HG03159 (cell line): ENCODE results near the gene DESI2.
"Not testable (repeated sequence)": the region's sequence is repeated elsewhere in the genome, so short reads cannot be mapped to it uniquely, and the experiment has no call there.

ENCODE experiments used
- ATAC-seq: cut with Tn5 transposase; IDR thresholded peaks from one replicate; pipeline ENCODE4 v1.9.1; 2021; ENCODE audit warnings: mild to moderate bottlenecking, moderate library complexity; ENCODE audit not compliant: unreplicated experiment

The DESI2 gene

GRCh38 chr1:244702620-244703019, 49.7 kb downstream of the DESI2 start:
- no peak for ATAC-seq

- ATAC-seq: no peak
Measured at GRCh38 chr1:244704107-244704506, 51.2 kb downstream of the DESI2 start.

- no peak for ATAC-seq
Measured at GRCh38 chr1:244705261-244706234, 52.6 kb downstream of the DESI2 start.

- no peak for ATAC-seq
Measured at GRCh38 chr1:244709076-244709475, 56.1 kb downstream of the DESI2 start.

- no peak for ATAC-seq
Measured at GRCh38 chr1:244709476-244710368, 56.8 kb downstream of the DESI2 start.

- no peak for ATAC-seq
Measured at GRCh38 chr1:244710474-244711062, 57.6 kb downstream of the DESI2 start.

- no peak for ATAC-seq
Measured at GRCh38 chr1:244712669-244713068, 59.7 kb downstream of the DESI2 start.

GRCh38 chr1:244713332-244713731, 60.4 kb downstream of the DESI2 start:
- no peak for ATAC-seq

- no peak for ATAC-seq
Measured at GRCh38 chr1:244727871-244728474, 75.0 kb downstream of the DESI2 start.

GRCh38 chr1:244730153-244730933, 77.4 kb downstream of the DESI2 start:
- no peak for ATAC-seq

- ATAC-seq: no peak
Measured at GRCh38 chr1:244730934-244731434, 78.1 kb downstream of the DESI2 start.

- ATAC-seq: no peak
Measured at GRCh38 chr1:244731651-244732050, 78.7 kb downstream of the DESI2 start.

GRCh38 chr1:244732851-244733450, 80.0 kb downstream of the DESI2 start:
- ATAC-seq: no peak

- no peak for ATAC-seq
Measured at GRCh38 chr1:244735404-244735803, 82.5 kb downstream of the DESI2 start.

GRCh38 chr1:244735876-244736561, 83.1 kb downstream of the DESI2 start:
- no peak for ATAC-seq

- not testable (repeated sequence) for ATAC-seq
Measured at GRCh38 chr1:244739140-244739539, 86.2 kb downstream of the DESI2 start.

- not testable (repeated sequence) for ATAC-seq
Measured at GRCh38 chr1:244740027-244740617, 87.2 kb downstream of the DESI2 start.

- ATAC-seq: no peak
Measured at GRCh38 chr1:244741692-244742091, 88.8 kb downstream of the DESI2 start.
